CD4-positive, alpha-beta T cell treated with Interleukin-1 beta for 1 hour (primary cell): ENCODE measurements around the gene PTPRE.

Experiments used
- DNase-seq, 2 donors: peaks; one replicate each; pipeline ENCODE4 v3.0.0-alpha.2; 2020 to 2022

The PTPRE gene

GRCh38 chr10:127932521-127933270, 25.8 kb downstream of the PTPRE start:
- no peak for DNase-seq

- DNase-seq, result no peak
Observed at GRCh38 chr10:127933271-127933670, 26.4 kb downstream of the PTPRE start.

GRCh38 chr10:127934383-127934782, 27.5 kb downstream of the PTPRE start:
- no peak for DNase-seq

- no peak for DNase-seq
Observed at GRCh38 chr10:127935071-127935561, 28.2 kb downstream of the PTPRE start.

- DNase-seq, result no peak
Observed at GRCh38 chr10:127937069-127937468, 30.2 kb downstream of the PTPRE start.

GRCh38 chr10:127937915-127938463, 31.1 kb downstream of the PTPRE start:
- DNase-seq, result no peak

GRCh38 chr10:127939786-127940330, 33.0 kb downstream of the PTPRE start:
- no peak for DNase-seq

- no peak for DNase-seq
Observed at GRCh38 chr10:127940866-127941640, 34.1 kb downstream of the PTPRE start.

GRCh38 chr10:127942811-127943210, 35.9 kb downstream of the PTPRE start:
- DNase-seq, result no peak

- DNase-seq, result no peak
Observed at GRCh38 chr10:127943336-127943910, 36.5 kb downstream of the PTPRE start.

GRCh38 chr10:127944256-127944655, 37.4 kb downstream of the PTPRE start:
- DNase-seq, result no peak

GRCh38 chr10:127945341-127945758, 38.4 kb downstream of the PTPRE start:
- peak; percentile 8 to 30 for DNase-seq

- no peak for DNase-seq
Observed at GRCh38 chr10:127945948-127946711, 39.2 kb downstream of the PTPRE start.

GRCh38 chr10:127947211-127947610, 40.3 kb downstream of the PTPRE start:
- no peak for DNase-seq

GRCh38 chr10:127948791-127949190, 41.9 kb downstream of the PTPRE start:
- DNase-seq, result no peak

- DNase-seq, result no peak
Observed at GRCh38 chr10:127949831-127950230, 42.9 kb downstream of the PTPRE start.

- DNase-seq, result no peak
Observed at GRCh38 chr10:127951861-127952574, 45.1 kb downstream of the PTPRE start.

- no peak for DNase-seq
Observed at GRCh38 chr10:127952575-127952869, 45.6 kb downstream of the PTPRE start.

- no peak for DNase-seq
Observed at GRCh38 chr10:127952918-127953317, 46.0 kb downstream of the PTPRE start.

- no peak for DNase-seq
Observed at GRCh38 chr10:127953876-127954275, 47.0 kb downstream of the PTPRE start.

- DNase-seq, result no peak
Observed at GRCh38 chr10:127959428-127959827, 52.5 kb downstream of the PTPRE start.

GRCh38 chr10:127961071-127961470, 54.2 kb downstream of the PTPRE start:
- no peak for DNase-seq
